Measurements from ENCODE around the gene NHEJ1.

DNA sequence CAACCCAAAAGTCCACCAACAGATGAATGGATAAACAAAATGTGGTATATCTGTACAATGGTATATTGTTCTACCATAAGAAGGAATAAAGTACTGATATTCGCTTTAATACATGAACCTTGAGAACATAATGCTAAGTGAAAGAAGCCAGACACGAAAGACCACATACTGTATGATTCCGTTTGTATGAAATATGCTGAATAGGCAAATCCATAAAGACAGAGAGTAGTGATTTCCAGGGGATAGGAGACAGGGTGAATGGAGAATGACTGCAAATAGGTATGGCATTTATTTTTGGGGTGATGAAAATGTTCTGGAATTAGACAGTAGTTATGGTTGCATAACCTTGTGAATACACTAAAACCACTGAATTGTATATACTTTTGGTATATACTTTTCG, 71.3 kb downstream of the NHEJ1 start:
- TF ChIP-seq POLR2A (IDR thresholded peaks at IDR 0.05; ENCODE audit: low read depth, low read length), result no peak
- TF ChIP-seq POLR2AphosphoS5 (IDR thresholded peaks at IDR 0.05; ENCODE audit: insufficient read depth, low read depth, low read length), result no peak
- TF ChIP-seq, protein P1, sequence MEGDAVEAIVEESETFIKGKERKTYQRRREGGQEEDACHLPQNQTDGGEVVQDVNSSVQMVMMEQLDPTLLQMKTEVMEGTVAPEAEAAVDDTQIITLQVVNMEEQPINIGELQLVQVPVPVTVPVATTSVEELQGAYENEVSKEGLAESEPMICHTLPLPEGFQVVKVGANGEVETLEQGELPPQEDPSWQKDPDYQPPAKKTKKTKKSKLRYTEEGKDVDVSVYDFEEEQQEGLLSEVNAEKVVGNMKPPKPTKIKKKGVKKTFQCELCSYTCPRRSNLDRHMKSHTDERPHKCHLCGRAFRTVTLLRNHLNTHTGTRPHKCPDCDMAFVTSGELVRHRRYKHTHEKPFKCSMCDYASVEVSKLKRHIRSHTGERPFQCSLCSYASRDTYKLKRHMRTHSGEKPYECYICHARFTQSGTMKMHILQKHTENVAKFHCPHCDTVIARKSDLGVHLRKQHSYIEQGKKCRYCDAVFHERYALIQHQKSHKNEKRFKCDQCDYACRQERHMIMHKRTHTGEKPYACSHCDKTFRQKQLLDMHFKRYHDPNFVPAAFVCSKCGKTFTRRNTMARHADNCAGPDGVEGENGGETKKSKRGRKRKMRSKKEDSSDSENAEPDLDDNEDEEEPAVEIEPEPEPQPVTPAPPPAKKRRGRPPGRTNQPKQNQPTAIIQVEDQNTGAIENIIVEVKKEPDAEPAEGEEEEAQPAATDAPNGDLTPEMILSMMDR (IDR thresholded peaks at IDR 0.05; ENCODE audit: extremely low read depth in 1 of 2, insufficient read depth in 1 of 2, low read depth in 1 of 2, low read length in 2 of 2), result no peak
- no peak for TF ChIP-seq FOS (IDR thresholded peaks at IDR 0.05; ENCODE audit: borderline replicate concordance, insufficient read depth, low read length)
- TF ChIP-seq EZH2 (IDR thresholded peaks at IDR 0.05; ENCODE audit: borderline replicate concordance, low read depth, low read length, severe bottlenecking), result no peak
